HG03442 (cell line): Measurements from ENCODE around the gene ZSCAN20.

Experiments used
- ATAC-seq: cut with Tn5 transposase; IDR thresholded peaks from one replicate; pipeline ENCODE4 v1.9.1; 2021; ENCODE audit warnings: mild to moderate bottlenecking, moderate library complexity; ENCODE audit not compliant: unreplicated experiment

Gene ZSCAN20

DNA sequence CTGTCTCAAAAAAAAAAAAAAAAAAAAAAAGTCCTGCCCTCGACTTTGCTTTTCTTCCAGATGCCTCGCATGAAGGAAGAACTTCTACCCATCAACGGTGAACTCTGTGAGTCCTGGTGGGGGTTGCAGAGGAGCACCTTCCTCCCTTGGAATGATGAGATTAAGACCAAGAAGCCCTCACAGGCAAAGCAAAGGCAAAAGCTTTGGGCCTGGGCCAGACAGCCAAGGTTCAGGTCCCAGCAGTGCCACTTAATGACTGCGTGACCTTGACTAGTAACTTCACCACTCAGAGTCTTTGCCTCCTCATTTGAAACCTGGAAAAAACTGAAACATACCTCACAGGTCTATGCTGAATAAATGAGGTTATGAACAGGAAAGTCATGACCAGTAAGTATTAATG, 55.5 kb downstream of the ZSCAN20 start:
- no peak for ATAC-seq

DNA sequence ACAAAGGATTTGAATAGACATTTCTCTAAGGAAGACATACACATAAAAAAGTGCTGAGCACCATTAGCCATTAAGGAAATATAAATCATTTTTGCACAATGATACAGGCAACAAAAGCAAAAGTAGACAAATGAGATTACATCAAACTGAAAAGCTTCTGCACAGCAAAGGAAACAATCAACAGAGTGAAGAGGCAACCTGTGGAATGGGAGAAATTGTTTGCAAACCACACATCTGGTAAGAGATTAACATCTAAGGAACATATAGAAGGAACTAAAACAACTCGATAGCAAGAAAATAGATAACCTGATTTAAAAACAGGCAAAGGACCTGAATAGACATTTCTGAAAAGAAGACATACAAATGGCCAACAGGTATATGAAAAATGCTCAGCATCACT, 57.5 kb downstream of the ZSCAN20 start:
- ATAC-seq = no peak

DNA sequence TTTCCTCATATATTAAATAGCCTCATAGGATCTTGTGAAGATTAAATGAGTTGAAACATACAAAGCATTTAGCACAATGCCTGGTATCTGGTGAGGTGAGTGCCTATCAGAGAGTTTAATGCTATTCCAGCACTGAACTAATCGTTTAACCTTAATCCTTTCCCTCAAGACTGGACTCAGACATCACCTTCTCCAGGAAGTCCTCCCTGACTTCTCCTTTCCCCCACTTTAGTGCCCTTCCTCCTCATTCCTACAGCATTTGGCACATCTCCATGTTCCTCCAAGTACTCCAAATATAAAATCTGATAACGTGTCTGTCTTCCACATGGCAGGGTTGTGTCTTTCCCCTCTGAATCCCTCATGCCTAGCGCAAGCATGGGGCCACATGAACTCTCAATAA, 59.8 kb downstream of the ZSCAN20 start:
- no peak for ATAC-seq

DNA sequence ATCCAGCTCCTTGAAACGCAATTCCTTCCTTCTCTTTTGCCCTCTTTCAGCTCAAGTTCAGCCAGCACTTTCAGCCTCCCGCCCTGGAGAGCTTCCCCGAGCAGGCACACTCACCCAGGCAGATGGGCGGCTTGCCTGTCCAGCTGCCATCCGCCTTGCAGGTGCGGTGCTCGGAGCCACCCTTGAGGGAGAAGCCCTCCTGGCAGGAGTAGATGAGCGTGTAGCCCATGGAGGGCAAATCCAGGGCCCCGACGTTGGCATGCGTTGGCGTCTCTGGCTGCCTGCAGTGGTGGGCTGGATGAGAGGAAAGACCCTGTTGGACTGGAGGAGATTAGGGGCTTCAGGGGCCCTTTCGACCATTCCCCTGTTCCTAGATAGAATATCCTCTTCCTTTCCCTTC, 60.5 kb downstream of the ZSCAN20 start:
- ATAC-seq = no peak

DNA sequence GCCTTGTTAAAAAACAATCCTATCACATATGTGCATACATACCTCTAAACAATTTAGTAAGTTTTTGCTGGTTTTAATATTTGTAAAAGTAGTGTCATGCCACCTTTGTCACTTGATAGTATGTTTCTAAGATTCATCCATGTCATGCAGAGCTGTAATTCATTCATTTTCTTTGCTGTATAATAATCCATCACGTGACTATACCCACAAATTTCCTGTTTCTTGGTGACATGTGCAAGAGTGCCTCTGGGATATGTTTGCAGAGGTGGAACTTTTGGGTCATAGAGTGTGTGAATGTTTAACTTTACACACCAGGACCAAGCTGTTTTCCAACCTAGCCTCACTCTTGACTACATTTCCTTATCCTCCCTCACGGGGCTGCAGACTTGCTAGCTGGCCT, 62.9 kb downstream of the ZSCAN20 start:
- no peak for ATAC-seq

DNA sequence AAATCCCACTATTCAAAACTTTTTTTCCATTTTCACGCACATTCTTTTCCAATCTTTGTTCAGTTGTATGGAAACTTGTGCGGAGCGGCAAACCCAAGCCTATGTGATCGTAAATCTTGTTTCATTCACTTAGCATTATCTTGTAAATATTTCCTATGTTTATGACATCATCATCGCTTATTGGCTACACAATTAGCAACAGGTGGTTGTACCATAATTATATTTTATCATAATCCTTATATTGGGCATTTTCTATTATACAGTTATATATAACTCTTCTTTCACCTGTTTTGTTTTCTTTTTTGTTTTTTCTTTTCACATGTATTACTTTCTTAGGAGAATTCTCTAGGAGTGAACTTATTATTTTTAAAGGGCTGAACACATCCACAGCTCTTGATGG, 65.4 kb downstream of the ZSCAN20 start:
- ATAC-seq = no peak

DNA sequence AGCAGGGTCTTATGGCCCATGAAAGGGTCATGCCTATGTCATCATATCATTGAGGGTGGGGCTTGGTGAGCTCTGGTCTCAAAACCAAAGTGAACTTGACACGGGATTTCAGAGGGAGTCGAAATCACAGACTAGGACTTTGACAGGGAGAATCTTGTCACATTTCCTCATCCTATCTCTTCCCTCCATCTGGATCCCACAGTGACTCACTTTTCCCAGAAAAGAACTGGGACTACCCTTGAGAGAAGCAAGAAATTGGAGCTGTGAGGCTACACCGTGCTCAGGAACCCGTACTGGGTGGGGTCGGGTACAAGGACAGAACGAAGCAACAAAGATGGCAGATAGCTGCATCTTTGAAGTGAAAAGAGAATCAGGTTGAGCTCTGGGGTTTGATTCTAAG, 69.5 kb downstream of the ZSCAN20 start:
- no peak for ATAC-seq
